Measurements from ENCODE around the gene POLR1G.

DNA sequence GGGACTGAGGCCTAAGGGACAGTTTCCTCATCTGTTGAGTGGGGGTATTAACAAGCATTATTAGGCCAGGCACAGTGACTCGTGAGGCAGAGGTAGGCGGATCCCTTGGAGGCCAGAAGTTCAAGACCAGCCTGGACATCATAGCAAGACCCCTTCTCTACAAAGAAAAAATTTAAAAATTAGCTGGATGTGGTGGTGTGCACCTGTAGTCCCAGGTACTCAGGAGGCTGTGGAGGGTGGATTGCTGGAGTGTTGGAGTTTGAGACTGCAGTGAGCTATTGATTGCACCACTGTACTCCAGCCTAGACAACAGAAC lies 50.0 kb downstream of the POLR1G start:
- TF ChIP-seq EZH2 (IDR thresholded peaks at IDR 0.05), result no peak
- TF ChIP-seq, protein P1, sequence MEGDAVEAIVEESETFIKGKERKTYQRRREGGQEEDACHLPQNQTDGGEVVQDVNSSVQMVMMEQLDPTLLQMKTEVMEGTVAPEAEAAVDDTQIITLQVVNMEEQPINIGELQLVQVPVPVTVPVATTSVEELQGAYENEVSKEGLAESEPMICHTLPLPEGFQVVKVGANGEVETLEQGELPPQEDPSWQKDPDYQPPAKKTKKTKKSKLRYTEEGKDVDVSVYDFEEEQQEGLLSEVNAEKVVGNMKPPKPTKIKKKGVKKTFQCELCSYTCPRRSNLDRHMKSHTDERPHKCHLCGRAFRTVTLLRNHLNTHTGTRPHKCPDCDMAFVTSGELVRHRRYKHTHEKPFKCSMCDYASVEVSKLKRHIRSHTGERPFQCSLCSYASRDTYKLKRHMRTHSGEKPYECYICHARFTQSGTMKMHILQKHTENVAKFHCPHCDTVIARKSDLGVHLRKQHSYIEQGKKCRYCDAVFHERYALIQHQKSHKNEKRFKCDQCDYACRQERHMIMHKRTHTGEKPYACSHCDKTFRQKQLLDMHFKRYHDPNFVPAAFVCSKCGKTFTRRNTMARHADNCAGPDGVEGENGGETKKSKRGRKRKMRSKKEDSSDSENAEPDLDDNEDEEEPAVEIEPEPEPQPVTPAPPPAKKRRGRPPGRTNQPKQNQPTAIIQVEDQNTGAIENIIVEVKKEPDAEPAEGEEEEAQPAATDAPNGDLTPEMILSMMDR (IDR thresholded peaks at IDR 0.05 in 2 of 3, conservative IDR thresholded peaks at IDR 0.05 in 1 of 3; ENCODE audit: borderline replicate concordance in 1 of 3, insufficient read depth in 1 of 3, low read depth in 2 of 3, low read length in 2 of 3), result no peak
- peak; percentile 30; the same call in 1 of the 2 replicates for TF ChIP-seq ZFX (IDR thresholded peaks at IDR 0.05)
- TF ChIP-seq, protein P2, sequence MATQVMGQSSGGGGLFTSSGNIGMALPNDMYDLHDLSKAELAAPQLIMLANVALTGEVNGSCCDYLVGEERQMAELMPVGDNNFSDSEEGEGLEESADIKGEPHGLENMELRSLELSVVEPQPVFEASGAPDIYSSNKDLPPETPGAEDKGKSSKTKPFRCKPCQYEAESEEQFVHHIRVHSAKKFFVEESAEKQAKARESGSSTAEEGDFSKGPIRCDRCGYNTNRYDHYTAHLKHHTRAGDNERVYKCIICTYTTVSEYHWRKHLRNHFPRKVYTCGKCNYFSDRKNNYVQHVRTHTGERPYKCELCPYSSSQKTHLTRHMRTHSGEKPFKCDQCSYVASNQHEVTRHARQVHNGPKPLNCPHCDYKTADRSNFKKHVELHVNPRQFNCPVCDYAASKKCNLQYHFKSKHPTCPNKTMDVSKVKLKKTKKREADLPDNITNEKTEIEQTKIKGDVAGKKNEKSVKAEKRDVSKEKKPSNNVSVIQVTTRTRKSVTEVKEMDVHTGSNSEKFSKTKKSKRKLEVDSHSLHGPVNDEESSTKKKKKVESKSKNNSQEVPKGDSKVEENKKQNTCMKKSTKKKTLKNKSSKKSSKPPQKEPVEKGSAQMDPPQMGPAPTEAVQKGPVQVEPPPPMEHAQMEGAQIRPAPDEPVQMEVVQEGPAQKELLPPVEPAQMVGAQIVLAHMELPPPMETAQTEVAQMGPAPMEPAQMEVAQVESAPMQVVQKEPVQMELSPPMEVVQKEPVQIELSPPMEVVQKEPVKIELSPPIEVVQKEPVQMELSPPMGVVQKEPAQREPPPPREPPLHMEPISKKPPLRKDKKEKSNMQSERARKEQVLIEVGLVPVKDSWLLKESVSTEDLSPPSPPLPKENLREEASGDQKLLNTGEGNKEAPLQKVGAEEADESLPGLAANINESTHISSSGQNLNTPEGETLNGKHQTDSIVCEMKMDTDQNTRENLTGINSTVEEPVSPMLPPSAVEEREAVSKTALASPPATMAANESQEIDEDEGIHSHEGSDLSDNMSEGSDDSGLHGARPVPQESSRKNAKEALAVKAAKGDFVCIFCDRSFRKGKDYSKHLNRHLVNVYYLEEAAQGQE (IDR thresholded peaks at IDR 0.05; ENCODE audit: low read depth), result no peak
- TF ChIP-seq JUND (IDR thresholded peaks at IDR 0.05), result no peak
- no peak; the same call in 1 of the 2 replicates for TF ChIP-seq SP1 (IDR thresholded peaks at IDR 0.05; ENCODE audit: low read depth)
- no peak for TF ChIP-seq YY1 (IDR thresholded peaks at IDR 0.05; ENCODE audit: extremely low read depth, insufficient replicate concordance, low read depth, low read length)
- TF ChIP-seq POLR2AphosphoS5 (IDR thresholded peaks at IDR 0.05; ENCODE audit: low read depth, low read length), result no peak
- TF ChIP-seq CEBPB (IDR thresholded peaks at IDR 0.05; ENCODE audit: low read depth), result no peak
- no peak for TF ChIP-seq POLR2A (IDR thresholded peaks at IDR 0.05; ENCODE audit: borderline replicate concordance, extremely low read depth, insufficient read depth, insufficient read length)
- TF ChIP-seq RAD21 (IDR thresholded peaks at IDR 0.05; ENCODE audit: low read depth), result no peak
- no peak for TF ChIP-seq SIN3A (IDR thresholded peaks at IDR 0.05; ENCODE audit: low read depth)
- no peak for TF ChIP-seq ELF1 (IDR thresholded peaks at IDR 0.05; ENCODE audit: borderline replicate concordance, low read depth)
- TF ChIP-seq, protein P3, sequence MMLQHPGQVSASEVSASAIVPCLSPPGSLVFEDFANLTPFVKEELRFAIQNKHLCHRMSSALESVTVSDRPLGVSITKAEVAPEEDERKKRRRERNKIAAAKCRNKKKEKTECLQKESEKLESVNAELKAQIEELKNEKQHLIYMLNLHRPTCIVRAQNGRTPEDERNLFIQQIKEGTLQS (IDR thresholded peaks at IDR 0.05), result no peak

Measured in HCT116 (cell line).